GM03348 (cell line): ENCODE results near the gene PAQR5.

Experiments used
- DNase-seq: peaks from one replicate; pipeline ENCODE4 v3.0.0; 2012; ENCODE audit warnings: low spot score

PAQR5 gene

DNA sequence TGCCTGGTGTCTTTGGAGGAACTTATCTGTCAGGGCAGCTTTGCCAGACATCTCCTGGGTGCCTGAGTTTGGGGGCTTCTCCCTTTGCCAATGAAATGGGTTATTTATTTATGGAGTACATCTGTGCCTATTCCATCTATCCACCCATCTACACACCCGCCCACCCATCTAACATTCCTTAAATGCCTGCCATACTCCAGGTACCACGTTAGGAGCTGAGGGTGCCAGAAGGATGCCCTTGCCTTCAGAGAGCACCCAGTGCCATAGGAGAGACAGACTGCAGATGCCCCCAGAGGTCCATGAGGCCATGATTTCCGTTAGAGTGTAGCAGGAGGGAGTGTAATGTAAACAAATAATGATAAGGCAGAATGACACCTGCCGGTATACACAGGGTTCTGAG lies 93.6 kb downstream of the PAQR5 start:
- DNase-seq: no peak

DNA sequence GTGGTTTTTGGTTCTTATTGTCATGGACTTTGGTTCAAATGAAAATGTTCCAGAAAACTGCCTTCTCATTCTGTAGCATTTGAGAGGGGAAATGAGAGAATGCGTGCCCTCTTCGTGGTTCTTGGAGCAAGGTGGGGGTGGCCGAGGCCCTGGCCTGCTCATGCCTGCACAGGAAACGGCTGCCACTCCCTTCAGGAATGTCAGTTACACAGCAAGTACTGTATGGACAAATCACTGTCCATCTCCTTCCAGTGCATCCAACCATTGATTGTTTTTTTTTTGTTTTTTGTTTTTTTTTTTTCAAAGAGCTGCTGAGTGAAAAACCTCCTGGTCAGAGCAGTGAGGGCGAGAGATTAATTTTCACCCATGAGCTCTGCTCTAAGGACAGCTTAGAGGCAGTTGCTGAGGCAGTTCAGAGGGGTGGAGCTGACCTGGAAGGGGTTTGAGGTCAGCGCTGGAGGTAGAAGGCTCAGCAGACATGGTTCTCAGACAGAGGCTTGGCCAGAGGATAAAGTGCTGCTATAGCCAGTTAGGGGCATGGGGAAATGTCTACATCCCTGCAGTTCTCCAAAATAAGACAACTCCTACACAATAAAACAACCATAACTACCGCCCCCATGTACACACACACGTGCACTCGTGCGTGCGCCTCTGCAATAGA lies 95.2 kb downstream of the PAQR5 start:
- no peak for DNase-seq

DNA sequence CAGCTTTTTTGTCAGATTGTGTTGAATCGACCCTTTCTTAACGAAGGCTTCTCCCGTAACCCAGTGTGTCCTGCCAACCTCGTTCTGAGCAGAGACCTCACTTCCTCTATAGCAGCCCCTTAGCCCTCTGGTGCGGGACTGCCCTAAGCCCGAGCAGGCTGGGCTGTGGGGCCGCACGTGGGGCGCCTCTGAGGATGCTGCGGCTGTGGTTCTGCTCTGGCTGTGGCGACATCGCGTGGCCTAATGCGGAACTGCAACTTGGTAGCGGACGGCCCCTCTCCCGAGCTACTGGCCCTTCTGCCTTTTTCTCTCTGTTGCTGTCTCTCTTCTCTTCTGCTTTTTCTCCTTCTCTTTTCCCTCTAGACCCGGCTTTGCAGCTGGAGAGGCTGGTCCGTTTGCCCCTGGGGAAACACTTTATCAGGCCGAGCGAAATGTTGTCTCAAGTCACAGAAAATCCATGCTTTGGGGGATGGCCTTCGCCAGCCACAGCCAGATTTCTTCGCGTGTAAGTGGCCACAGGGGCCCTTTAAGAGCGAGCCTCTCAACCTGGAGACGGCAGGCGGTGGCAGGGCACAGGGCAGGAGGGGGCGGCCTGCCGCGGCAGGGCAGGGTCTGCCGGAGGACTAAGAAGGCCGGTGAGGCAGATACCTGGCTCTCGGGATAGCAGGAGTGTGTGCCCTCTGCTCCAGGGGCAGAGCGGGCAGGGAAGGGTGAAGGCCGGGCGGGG lies 96.0 kb downstream of the PAQR5 start:
- peak; percentile 93 for DNase-seq

DNA sequence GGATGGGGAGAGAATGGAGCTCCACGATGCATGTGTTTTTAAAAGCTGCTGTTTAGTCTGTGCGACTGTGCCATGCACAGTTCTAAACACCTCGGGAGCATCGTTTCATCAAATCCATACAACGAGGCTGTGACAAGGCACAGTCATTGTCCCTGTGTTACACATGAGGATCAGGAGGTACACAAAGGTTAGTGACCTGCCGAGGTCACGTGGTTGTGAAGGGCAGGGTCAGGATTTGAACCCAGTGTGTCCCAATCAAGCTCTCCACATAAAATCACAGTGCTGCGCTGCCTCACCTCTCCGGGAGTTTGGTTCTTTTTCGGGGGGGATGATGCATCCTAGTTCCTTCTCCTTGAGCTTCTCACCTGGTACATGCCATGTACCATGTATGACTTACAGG lies 96.7 kb downstream of the PAQR5 start:
- DNase-seq: no peak

GRCh38 chr15:69395991-69396390 lies 97.3 kb downstream of the PAQR5 start:
- no peak for DNase-seq

DNA sequence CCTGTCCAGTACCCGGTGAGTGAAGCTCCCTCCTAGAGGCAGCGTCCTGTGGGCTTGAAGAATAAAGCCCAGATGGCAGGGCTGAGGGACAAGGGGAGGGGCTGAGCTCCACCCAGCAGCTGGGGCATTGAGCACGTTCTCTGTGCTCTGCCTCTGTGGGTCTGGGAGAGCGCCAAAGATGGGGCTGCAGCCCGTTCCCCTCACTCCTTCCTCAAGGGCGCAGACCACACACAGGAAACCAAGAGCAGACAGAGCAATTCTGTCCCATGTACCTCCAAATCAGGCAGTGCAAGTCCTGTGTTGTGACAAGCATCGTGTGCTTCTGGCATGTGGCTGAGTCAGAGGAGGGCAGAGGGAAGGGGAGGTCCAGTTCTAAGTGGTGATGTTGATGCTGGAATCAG lies 99.8 kb downstream of the PAQR5 start:
- DNase-seq: peak; percentile 42

- DNase-seq: no peak
These were observed 102.1 kb downstream of the PAQR5 start for GRCh38 chr15:69400850-69401249.

DNA sequence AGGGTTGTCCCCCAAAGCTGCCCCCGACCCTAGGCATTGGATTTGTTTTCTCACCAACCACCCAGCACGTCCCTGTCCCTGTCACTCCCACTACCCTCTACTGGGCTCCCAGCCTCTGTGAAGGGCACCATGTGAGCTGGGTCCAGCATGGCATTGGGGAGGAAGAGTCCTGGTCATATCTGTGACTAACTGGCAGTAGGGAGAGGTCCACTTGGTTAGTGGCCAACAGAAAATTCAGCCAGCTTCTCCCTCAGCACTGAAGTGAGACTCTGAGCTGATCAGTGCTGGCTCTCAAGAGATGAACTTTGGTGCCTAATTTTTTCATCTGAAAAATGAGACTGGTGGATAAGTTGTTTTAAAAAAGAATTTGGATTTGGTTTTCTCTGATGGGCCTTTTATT lies 104.1 kb downstream of the PAQR5 start:
- peak; percentile 39 for DNase-seq

DNA sequence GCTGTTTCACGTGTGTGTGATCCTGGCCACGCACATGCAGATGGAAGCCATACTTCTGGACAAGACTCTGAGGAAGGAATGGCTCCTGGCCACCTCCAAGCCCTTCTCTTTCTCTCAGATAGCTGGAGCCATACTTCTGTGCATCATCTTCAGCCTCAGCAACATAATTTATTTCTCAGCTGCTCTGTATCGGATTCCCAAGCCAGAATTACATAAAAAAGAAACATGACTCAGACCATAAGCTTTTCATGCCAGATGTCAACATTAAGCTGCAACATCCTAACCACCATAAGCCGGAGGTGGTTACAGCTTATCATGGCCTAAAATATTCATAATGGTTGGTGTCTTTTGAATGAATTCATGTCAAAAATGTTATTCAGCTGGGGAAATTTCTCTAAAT lies 104.9 kb downstream of the PAQR5 start:
- DNase-seq: peak; percentile 81

DNA sequence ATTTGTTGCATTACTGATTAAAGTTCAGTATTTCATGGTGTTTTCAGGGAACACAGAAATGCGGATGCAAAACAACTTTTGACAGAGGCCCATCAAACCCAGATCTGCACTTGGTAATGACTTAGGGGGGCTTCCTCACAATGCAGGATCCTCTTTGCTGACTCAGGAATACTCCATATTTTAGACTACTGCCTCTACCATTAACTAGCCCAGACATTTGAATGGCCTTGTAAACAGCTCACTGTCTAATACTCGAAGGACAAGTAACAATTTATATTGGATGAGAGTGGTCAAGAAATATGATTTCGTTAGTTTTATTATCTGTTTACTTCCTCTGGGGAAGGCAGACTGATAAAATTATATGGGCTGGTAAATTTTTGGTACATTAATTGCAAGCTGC lies 106.4 kb downstream of the PAQR5 start:
- DNase-seq: no peak

DNA sequence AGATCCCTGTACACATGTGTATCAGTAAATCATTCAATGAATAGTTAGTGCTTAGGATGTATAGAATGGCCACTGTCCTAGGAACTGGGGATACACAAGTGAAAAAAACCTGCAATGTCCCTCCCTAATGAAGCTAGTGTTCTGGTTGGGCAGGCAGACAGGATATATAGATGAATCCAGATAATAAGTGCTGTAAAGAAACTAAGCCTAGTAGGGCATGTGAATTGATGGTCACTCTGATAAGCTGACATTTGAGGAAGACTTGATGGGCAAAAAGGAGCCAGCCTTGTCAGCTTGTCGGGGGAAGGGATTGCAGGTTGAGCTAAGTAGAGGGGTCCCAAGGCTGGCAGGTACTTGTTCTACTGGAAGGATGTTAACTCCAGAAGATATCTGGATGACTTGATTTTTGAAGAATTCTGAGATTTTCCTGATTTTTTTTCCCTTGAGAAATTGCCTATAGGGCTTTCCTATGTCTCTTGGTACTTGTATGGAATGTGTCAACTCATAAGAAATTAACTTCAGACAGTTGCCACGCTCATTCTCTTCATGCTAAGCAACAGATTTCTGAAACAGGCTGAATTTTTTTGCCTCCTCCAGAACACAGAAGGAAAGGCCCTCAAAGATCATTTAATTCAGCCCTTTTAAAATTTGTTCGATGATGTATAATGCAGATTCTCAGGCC lies 109.1 kb downstream of the PAQR5 start:
- DNase-seq: no peak

DNA sequence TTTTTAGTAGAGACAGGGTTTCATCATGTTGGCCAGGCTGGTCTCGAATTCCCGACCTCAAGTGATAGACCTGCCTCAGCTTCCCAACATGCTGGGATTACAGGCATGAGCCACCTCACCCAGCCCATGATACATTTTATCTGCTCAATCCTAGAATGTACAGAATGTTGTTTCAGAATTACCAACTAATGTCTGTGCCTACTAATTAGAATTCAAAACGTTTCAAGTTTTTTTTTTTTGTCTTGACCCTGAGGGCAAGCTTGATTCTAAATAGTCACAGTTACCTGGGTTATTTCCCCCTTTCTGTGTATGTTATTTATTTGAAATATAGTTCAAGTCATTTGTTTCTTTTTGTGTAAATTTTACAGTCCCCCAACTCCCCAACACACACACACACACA lies 110.1 kb downstream of the PAQR5 start:
- DNase-seq: no peak

GRCh38 chr15:69410248-69410874 lies 111.6 kb downstream of the PAQR5 start:
- DNase-seq: no peak

DNA sequence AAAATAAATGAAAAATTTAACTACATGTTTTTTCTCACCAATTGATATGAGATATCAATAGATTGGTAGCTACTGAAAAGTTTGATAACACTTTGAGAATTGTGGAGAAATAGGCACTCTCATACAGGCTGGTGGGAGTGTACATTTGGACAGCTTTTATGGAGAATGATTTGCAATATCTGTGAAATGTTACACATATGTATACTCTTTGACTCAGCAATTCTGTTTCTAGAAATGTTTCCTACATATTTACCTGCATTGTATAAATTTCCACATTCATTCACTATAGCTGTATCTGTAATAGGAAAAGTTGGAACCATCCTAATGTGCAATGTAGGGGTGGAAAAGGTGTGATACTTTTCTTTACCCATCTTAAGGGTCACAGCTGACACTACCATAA lies 113.6 kb downstream of the PAQR5 start:
- no peak for DNase-seq

- DNase-seq: no peak
These were observed 114.0 kb downstream of the PAQR5 start for GRCh38 chr15:69412701-69413100.

DNA sequence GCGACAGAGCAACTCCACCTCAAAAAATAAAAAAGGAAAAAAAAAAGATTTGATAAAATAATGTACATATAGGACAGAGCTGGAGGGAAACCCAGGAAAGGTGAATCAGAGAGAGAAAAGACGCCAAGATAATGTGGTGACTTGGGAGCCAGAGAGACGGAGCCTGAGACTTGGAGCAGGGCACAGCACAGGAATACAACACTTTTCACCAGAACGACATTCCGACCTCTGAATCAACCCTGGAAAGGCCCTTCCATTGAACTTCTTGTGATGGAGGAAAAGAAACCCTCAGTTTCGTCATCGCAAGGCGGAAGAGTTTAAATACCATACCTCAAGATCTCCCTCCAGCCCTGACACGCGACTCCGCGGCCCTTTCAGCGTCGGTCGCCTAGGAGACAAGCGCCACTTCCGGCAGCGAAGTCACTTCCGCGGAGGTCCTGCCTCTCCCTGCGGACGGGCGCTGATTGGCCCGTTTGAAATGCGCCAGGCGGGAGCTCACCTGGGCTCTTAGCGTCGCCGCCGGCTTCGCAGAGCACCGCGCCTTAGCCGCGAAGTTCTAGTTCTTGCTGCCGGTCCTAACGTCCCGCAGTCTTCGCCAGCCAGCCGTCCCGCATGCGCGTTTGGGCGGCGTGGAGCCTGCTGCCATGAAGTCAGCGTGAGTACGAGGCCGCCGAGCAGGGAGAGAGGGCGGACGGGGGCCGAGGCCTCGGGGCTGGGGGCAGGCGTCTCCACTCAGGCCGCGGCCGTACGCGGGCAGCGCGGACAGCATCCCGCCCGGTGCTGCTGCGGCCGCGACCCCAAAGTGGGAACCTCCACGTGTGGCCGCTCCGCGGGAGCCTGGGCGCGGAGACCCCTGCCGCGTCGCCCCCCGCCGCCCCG lies 115.3 kb downstream of the PAQR5 start, which contains the start of gene KIF23:
Gene KIF23 (plus strand): TSS at position 528 of the 879 bp plus-strand sequence. CDS start 117 bp downstream, at position 645.
- DNase-seq: peak; percentile 97

GRCh38 chr15:69414701-69415167 lies 116.0 kb downstream of the PAQR5 start:
- DNase-seq: peak; percentile 88

- DNase-seq: no peak
These were observed 116.7 kb downstream of the PAQR5 start for GRCh38 chr15:69415381-69415780.

GRCh38 chr15:69417581-69417980 lies 118.9 kb downstream of the PAQR5 start:
- no peak for DNase-seq

DNA sequence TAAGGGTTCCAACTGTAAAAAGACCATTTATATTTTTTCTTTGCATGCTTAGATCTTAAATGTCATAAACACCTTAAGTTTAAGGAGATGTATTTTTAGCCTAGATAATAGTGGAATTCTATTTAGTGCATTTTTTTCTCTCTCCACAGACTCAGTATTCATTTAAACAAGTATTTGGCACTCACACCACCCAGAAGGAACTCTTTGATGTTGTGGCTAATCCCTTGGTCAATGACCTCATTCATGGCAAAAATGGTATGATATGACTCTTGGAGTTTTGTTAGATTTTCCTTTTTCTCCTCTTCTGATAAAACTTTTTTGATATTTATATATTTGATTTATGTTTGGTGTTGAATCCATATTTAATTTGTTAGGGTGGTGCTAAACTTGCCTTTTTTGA lies 122.8 kb downstream of the PAQR5 start:
- DNase-seq: no peak

DNA sequence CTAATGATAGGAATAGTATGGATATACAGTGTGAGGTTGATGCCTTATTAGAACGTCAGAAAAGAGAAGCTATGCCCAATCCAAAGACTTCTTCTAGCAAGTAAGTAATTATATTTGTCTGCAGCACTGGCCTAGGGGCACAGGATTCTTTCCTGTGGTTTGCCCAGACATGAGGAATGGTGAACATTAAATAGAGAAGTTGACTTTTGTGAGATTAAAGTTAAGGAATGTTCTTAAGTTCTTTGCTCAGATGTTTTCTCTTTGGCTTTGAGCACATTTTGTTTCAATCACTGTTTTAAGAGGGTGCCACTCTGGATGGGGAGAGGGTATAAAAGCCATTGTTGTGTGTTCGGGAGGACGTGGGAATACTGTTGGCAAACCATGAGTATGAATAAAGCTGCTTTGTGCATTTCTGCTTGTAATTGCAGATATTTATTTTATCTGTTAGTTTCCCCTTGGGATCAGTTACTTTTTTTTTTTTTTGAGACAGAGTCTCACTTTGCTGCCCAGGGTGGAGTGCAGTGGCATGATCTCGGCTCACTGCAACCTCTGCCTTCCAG lies 123.7 kb downstream of the PAQR5 start:
- no peak for DNase-seq
